ENCODE measurements around the gene GRM8.

DNA sequence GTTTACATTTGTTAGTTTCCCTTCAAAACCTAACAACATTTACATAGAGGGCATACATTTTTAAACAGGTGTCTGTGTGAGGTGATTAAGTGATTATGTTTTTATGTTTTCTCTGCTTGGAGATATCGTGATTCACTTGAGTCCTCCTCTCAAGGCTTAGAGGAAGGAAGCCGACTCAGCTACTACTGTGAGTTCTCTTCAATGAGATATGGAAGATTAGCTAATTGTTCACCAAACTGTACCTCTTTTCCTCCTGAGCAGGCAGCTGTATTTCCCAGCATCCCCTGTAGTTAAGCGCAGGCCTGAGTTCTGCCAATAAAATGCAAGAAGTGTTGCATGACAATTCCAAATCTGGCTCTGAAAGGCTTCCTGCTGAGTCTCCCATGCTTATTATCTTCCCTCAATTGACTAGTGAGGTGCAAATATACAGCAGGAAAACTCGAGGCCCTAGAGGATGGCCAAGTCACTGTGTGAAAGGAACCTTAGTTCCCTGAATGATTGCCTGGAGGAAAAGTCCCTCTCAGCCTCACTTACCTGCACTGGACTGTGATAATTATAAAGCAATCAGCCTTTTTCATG lies 528.7 kb downstream of the GRM8 start:
- TF ChIP-seq, protein P1, sequence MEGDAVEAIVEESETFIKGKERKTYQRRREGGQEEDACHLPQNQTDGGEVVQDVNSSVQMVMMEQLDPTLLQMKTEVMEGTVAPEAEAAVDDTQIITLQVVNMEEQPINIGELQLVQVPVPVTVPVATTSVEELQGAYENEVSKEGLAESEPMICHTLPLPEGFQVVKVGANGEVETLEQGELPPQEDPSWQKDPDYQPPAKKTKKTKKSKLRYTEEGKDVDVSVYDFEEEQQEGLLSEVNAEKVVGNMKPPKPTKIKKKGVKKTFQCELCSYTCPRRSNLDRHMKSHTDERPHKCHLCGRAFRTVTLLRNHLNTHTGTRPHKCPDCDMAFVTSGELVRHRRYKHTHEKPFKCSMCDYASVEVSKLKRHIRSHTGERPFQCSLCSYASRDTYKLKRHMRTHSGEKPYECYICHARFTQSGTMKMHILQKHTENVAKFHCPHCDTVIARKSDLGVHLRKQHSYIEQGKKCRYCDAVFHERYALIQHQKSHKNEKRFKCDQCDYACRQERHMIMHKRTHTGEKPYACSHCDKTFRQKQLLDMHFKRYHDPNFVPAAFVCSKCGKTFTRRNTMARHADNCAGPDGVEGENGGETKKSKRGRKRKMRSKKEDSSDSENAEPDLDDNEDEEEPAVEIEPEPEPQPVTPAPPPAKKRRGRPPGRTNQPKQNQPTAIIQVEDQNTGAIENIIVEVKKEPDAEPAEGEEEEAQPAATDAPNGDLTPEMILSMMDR (optimal IDR thresholded peaks at IDR 0.05 in 1 of 3, IDR thresholded peaks at IDR 0.05 in 1 of 3, conservative IDR thresholded peaks at IDR 0.05 in 1 of 3; ENCODE audit: extremely low read depth in 1 of 3, insufficient read depth in 2 of 3, low read length in 3 of 3): no peak
- no peak for TF ChIP-seq EZH2 (IDR thresholded peaks at IDR 0.05; ENCODE audit: low read length)
